ENCODE measurements around the gene DENND4C. TPM values are rescaled to one million over a fixed set of nuclear protein-coding genes. Genes with fewer than 3 reads are reported as not detected.

DENND4C gene
- total and polyA plus RNA-seq, 2 donors (not counting 1 experiment from before 2014, with no cell fraction given): 27.4 to 87.0 TPM

DNA sequence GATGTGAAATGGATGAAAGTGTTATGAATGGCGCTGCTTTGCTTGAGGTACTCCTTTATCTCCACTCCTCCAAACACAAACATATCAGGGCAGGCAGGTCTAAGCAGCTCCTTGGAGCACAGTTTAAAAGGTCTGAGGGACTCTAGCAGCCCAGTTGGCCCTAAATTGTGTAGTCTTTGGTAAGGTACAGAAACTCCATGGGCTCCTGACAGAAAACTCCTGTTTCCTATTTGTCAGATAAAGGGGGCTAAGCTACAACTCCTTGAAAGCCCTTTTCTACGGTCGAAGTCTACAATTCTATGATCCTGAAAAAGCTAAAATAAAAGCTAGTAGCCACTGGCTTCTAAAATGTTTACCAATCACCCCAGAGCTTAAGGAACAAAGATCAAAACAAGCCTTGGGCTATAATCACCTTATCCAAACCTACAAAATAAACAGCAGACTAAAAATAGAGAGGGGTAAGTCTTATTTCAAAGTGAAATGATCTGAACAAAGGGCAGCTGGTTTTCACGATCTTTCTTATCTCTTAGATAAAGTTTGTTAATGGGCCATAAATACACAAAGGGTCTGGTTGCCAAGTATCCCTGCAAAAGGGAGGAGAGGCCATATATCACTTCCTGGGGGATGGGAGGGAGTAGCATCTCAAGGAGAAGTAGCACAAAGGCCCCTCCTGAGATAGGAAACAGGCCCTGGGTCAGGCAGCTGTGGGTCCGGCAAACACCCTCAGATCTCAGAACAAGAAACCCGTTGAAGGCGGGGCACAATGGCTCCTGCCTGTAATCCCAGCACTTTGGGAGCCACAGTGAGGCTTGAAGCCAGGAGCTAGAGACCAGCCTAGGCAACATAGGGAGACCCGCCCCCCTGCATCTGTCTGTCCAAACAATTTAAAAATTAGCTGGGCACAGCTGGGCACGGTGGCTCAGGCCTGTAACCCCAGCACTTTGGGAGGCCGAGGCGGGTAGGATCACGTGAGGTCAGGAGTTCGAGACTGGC lies 28.3 kb upstream of the DENND4C start:
- H3K4me2 ChIP-seq (ENCODE audit: extremely low read depth, insufficient read depth, low read length): no peak overlapping the region

DNA sequence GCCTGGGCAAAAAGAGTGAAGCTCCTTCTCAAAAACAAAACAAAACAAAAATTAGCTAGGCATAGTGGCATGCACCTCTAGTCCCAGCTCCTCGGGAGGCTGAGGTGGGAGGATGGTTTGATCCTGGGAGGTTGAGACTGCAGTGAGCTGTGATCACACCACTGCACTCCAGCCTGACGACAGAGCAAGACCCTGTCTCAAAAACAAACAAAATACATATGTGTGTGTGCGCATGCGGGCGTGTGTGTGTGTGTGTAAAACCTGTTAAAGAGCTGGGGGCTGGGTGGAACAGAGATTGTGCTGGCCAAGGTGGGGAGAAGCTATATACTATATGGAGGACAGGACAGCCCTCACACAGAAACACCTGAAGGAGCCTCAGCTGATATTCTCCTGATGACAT lies 27.4 kb upstream of the DENND4C start:
- no peaks in the 10 kb centered on the region for H4K20me1 ChIP-seq (ENCODE audit: control insufficient read depth, extremely low read depth, insufficient read depth, low read length)
- H2AFZ ChIP-seq (ENCODE audit: low read length): no peak overlapping the region
- H3K27me3 ChIP-seq (ENCODE audit: control insufficient read depth, insufficient read depth, low read length): no peaks in the 10 kb centered on the region
- no peaks in the 10 kb centered on the region for H3K36me3 ChIP-seq (ENCODE audit: control insufficient read depth, insufficient read depth, low read length)
- H3K79me2 ChIP-seq (ENCODE audit: control insufficient read depth, insufficient read depth, low read length): no peaks in the 10 kb centered on the region
- no peaks in the 10 kb centered on the region for H3K4me1 ChIP-seq (ENCODE audit: control insufficient read depth, extremely low read depth, insufficient read depth, low read length)
- TF ChIP-seq EZH2 (IDR thresholded peaks at IDR 0.05; ENCODE audit: low read length, missing control alignments): no peak
- no peak for TF ChIP-seq CTCF (conservative IDR thresholded peaks at IDR 0.05 in 1 of 2, IDR thresholded peaks at IDR 0.05 in 1 of 2; ENCODE audit: low read depth in 1 of 2, low read length in 2 of 2)
- no peak overlapping the region for H3K27ac ChIP-seq (ENCODE audit: insufficient read depth, low read length)
- H3K4me2 ChIP-seq (ENCODE audit: extremely low read depth, insufficient read depth, low read length): no peak overlapping the region
- H3K4me3 ChIP-seq (replicated peaks in 1 of 4; ENCODE audit: control extremely low read depth in 1 of 4, insufficient read depth in 1 of 4, low read depth in 3 of 4, low read length in 4 of 4): no peak overlapping the region
- H3K9ac ChIP-seq (ENCODE audit: insufficient read depth, low read length): no peak overlapping the region
- H3K9me3 ChIP-seq (ENCODE audit: control insufficient read depth, insufficient read depth, low read depth, low read length): no peaks in the 10 kb centered on the region
- DNase-seq (ENCODE audit: low read depth in 2 of 2): no peak

More for the DNA sequence above, 28.3 kb upstream of the DENND4C start:
- Histone ChIP-seq H3K9me3 (ENCODE audit: control insufficient read depth, insufficient read depth, low read depth, low read length) (no peaks in the 10 kb centered on the region), H3K79me2 (ENCODE audit: control insufficient read depth, insufficient read depth, low read length) (no peaks in the 10 kb centered on the region), H3K4me3 (replicated peaks in 1 of 4; ENCODE audit: control extremely low read depth in 1 of 4, insufficient read depth in 1 of 4, low read depth in 3 of 4, low read length in 4 of 4) (no peak overlapping the region), H2AFZ (ENCODE audit: low read length) (no peak overlapping the region), H3K27me3 (ENCODE audit: control insufficient read depth, insufficient read depth, low read length) (no peaks in the 10 kb centered on the region), H3K27ac (ENCODE audit: insufficient read depth, low read length) (no peak overlapping the region), H3K36me3 (ENCODE audit: control insufficient read depth, insufficient read depth, low read length) (no peaks in the 10 kb centered on the region), H3K9ac (ENCODE audit: insufficient read depth, low read length) (no peak overlapping the region), H3K4me1 (ENCODE audit: control insufficient read depth, extremely low read depth, insufficient read depth, low read length) (no peaks in the 10 kb centered on the region), H4K20me1 (ENCODE audit: control insufficient read depth, extremely low read depth, insufficient read depth, low read length) (no peaks in the 10 kb centered on the region)
- TF ChIP-seq EZH2 (IDR thresholded peaks at IDR 0.05; ENCODE audit: low read length, missing control alignments): no peak
- TF ChIP-seq CTCF (conservative IDR thresholded peaks at IDR 0.05 in 1 of 2, IDR thresholded peaks at IDR 0.05 in 1 of 2; ENCODE audit: low read depth in 1 of 2, low read length in 2 of 2): no peak
- DNase-seq (ENCODE audit: low read depth in 2 of 2): peak in 1 of 2 donors; percentile 11

GRCh38 chr9:19208653-19209052 lies 21.8 kb upstream of the DENND4C start:
- Histone ChIP-seq H3K4me1 (ENCODE audit: control insufficient read depth, extremely low read depth, insufficient read depth, low read length) (no peaks in the 10 kb centered on the region), H4K20me1 (ENCODE audit: control insufficient read depth, extremely low read depth, insufficient read depth, low read length) (no peaks in the 10 kb centered on the region), H2AFZ (ENCODE audit: low read length) (no peak overlapping the region), H3K9me3 (ENCODE audit: control insufficient read depth, insufficient read depth, low read depth, low read length) (no peaks in the 10 kb centered on the region), H3K9ac (ENCODE audit: insufficient read depth, low read length) (no peak overlapping the region), H3K27ac (ENCODE audit: insufficient read depth, low read length) (no peak overlapping the region), H3K4me3 (replicated peaks in 1 of 4; ENCODE audit: control extremely low read depth in 1 of 4, insufficient read depth in 1 of 4, low read depth in 3 of 4, low read length in 4 of 4) (no peak overlapping the region), H3K4me2 (ENCODE audit: extremely low read depth, insufficient read depth, low read length) (no peak overlapping the region), H3K79me2 (ENCODE audit: control insufficient read depth, insufficient read depth, low read length) (no peaks in the 10 kb centered on the region), H3K27me3 (ENCODE audit: control insufficient read depth, insufficient read depth, low read length) (no peaks in the 10 kb centered on the region), H3K36me3 (ENCODE audit: control insufficient read depth, insufficient read depth, low read length) (no peaks in the 10 kb centered on the region)
- TF ChIP-seq EZH2 (IDR thresholded peaks at IDR 0.05; ENCODE audit: low read length, missing control alignments) (no peak), CTCF (conservative IDR thresholded peaks at IDR 0.05 in 1 of 2, IDR thresholded peaks at IDR 0.05 in 1 of 2; ENCODE audit: low read depth in 1 of 2, low read length in 2 of 2) (no peak)
- no peak for DNase-seq (ENCODE audit: low read depth in 2 of 2)

Measured in fibroblast of lung (primary cell).